G401 (cell line): ENCODE measurements around the gene TAF1. TPM values are rescaled to one million over a fixed set of nuclear protein-coding genes. Genes with fewer than 3 reads are reported as not detected.
"Not testable (repeated sequence)": the region's sequence is repeated elsewhere in the genome, so short reads cannot be mapped to it uniquely, and the experiment has no call there.

ENCODE experiments used
- DNase-seq: peaks from one replicate; pipeline ENCODE4 v3.0.0-alpha.2; 2015; ENCODE audit warnings: low spot score
- in situ Hi-C: cut with HindIII; loops from 2 replicates; pipeline ENCODE4 v1.10.0; 2016; ENCODE audit warnings: low sequenced_read_pairs, mixed read lengths
- total RNA-seq: library from RNA; depleted of rRNA; stranded (reverse); fragments of >200 nt; shearing (Covaris generic); gene quantifications from 2 replicates; pipeline ENCODE4 v1.2.3, GENCODE V29; 2014; rRNA removed

TAF1 gene
- total RNA-seq, 1 experiment from 2014 or later = 29.1 TPM

DNA sequence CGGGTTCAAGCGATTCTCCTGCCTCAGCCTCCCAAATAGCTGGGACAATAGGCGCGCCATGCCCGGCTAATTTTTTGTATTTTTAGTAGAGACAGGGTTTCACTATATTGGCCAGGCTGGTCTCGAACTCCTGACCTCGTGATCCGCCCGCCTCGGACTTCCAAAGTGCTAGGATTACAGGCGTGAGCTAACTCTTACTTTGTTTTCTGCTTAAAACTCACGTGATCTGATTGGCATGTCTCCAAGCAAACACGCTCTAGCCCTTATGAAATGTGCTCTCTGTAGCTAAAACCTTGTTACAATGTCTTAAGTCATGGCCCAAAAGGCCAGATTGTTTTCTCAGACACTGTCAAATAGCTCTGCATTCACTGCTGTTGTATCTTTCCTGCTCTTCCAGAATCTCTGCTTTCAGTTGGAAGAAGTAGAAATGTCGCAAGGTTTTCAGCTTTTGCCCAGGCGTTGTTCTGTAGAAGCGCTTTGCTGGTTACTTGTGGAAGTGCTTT, 127.0 kb downstream of the TAF1 start:
- no peak for DNase-seq
- in situ Hi-C loops = no loop called here

DNA sequence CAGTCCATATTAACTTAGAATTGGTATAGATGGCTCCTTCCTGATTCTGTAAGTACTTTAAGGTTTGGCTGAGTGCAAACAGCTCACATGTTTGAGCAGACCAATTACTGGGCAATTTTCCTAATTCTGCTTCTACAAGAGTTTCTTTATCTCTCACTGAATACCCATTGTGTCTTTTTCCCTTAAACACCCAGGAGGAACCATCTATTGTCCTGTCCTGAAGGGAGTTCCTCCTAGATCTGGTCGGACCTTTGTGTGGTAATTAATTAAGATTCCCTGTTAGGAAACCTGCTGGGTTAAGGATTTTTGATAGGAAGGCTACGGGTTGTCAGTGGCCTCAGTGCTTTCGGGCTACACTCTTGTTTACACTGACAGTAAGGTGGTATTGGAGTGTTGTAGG, 129.8 kb downstream of the TAF1 start:
- in situ Hi-C loops, DNase-seq: not testable (repeated sequence)

DNA sequence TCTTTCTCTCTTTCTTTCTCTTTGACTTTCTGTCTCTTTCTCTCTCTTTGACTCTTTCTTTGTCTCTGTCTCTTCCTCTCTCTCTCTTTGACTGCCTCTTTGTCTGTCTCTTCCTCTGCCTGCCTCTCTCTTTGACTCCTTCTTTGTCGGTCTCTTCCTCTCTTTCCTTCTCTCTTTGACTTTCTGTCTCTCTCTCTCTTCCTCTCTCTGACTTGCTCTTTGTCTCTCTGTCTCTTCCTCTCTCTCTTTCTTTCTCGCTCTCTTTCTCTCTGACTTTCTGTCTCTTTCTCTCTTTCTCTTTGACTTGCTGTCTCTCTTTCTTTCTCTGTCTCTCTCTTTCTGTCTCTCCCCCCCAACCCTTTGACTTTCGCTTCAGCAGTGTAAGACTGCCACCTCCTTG, 130.3 kb downstream of the TAF1 start:
- in situ Hi-C loops = no loop called here

GRCh38 chrX:71502080-71502479, 135.9 kb downstream of the TAF1 start:
- in situ Hi-C loops, DNase-seq: not testable (repeated sequence)

More for the DNA sequence above, 130.3 kb downstream of the TAF1 start:
- DNase-seq = no peak

- in situ Hi-C loops = no loop called here
These were observed 138.2 kb downstream of the TAF1 start for GRCh38 chrX:71504346-71504745.

GRCh38 chrX:71509289-71509688, 143.1 kb downstream of the TAF1 start:
- in situ Hi-C loops = no loop called here
- no peak for DNase-seq

More at GRCh38 chrX:71504346-71504745, 138.2 kb downstream of the TAF1 start:
- DNase-seq = no peak

DNA sequence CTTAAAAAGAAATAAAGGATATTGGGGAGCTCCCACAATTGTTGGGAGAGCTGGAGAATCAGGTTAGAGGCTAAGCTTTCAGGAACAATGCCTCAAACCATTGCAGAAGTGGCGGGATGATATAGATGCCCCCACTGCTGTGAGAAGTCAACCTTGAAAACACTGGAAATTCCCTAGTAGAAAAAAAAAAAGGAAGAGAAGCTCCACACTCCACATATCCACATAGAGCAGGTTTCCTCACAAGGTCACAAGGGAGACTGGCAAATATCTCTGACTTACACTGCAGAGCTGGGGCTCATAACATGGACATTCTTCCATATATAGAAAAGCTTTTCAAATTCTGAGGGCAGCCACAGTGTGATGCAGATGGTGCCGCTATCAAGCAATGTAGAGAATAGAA, 144.0 kb downstream of the TAF1 start:
- DNase-seq = no peak
- in situ Hi-C loops = no loop called here

GRCh38 chrX:71513731-71514130, 147.6 kb downstream of the TAF1 start:
- DNase-seq, in situ Hi-C loops: not testable (repeated sequence)

- in situ Hi-C loops = no loop called here
- DNase-seq = no peak
These were observed 148.3 kb downstream of the TAF1 start for GRCh38 chrX:71514367-71515037.

DNA sequence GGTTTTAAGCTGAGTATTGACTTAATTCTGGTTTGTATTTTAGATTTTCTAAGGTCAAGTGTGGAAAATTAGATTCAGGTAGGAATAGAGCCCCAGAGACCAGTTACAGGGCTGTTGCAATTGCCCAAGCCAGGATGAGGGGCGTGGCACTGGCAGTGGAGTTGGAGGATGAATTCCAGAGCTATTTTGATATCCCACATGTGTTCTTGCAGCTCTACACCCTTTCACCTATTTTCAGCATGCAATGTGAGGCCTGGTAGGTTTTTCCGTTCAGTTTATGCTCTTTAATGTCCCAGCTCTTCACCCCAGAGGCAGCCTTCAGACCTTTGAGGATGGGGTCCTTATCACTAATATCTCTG, 148.9 kb downstream of the TAF1 start:
- in situ Hi-C loops = no loop called here
- DNase-seq = no peak

Other genes with a start within 250 kb of the TAF1 start
- 10.8 and 17.7 TPM in 2 replicates for gene MED12, start 247.8 kb upstream of the TAF1 start, total RNA-seq
- gene NLGN3, start 221.5 kb upstream of the TAF1 start, total RNA-seq = 0.31 TPM in 1 of 2 replicates, not detected in the other
- 0.37 TPM in 1 of 2 replicates, not detected in the other for gene GJB1, start 143.1 kb upstream of the TAF1 start, total RNA-seq
- gene ZMYM3, start 112.2 kb upstream of the TAF1 start, total RNA-seq = 20.9 and 30.0 TPM in 2 replicates
- gene NONO, start 82.7 kb upstream of the TAF1 start, total RNA-seq = 542 and 667 TPM in 2 replicates
- 0.31 and 1.8 TPM in 2 replicates for gene ITGB1BP2, start 64.6 kb upstream of the TAF1 start, total RNA-seq
- gene OGT, start 166.7 kb downstream of the TAF1 start, total RNA-seq = 38.2 and 52.8 TPM in 2 replicates
- gene GCNA, start 212.1 kb downstream of the TAF1 start, total RNA-seq = 1.0 and 3.2 TPM in 2 replicates